Neural cell (in vitro differentiated cells): ENCODE measurements around the gene TRAPPC4. TPM values are rescaled to one million over a fixed set of nuclear protein-coding genes. Genes with fewer than 3 reads are reported as not detected.

Experiments used
- H2AFZ ChIP-seq: fragments of 200-600, 300-800 bp; sonication (generic), shearing (Covaris generic); 2 replicates; pipeline ENCODE4 v1.6.0; 2014; ENCODE audit warnings: low read depth, mild to moderate bottlenecking, antibody characterized with exemption, low read length, moderate library complexity
- H3F3A ChIP-seq: fragments of 200-600 bp; shearing (Covaris generic); 2 replicates; pipeline ENCODE4 v1.6.1; 2016; ENCODE audit warnings: mild to moderate bottlenecking, moderate library complexity, mixed read lengths, antibody characterized with exemption, low read length; ENCODE audit not compliant: insufficient read depth, poor library complexity, severe bottlenecking
- H3K27ac ChIP-seq: fragments of 200-600, 300-800 bp; sonication (generic), shearing (Covaris generic); 2 replicates; pipeline ENCODE4 v1.5.1; 2014; ENCODE audit warnings: mild to moderate bottlenecking, low read length, moderate library complexity
- H3K27me3 ChIP-seq: fragments of 300-800, 200-600 bp; sonication (generic), shearing (Covaris generic); 2 replicates; pipeline ENCODE4 v1.6.0; 2014; ENCODE audit warnings: mild to moderate bottlenecking, low read depth, low read length, moderate library complexity; ENCODE audit not compliant: insufficient read depth
- H3K36me3 ChIP-seq: fragments of 300-800, 200-600 bp; sonication (generic), shearing (Covaris generic); 2 replicates; pipeline ENCODE4 v1.5.1; 2014; ENCODE audit warnings: mild to moderate bottlenecking, antibody characterized with exemption, low read length, moderate library complexity; ENCODE audit not compliant: insufficient read depth
- H3K4me2 ChIP-seq: fragments of 300-800, 200-600 bp; sonication (generic), shearing (Covaris generic); 2 replicates; pipeline ENCODE4 v1.6.0; 2014; ENCODE audit warnings: mild to moderate bottlenecking, low read length
- H3K4me3 ChIP-seq: fragments of 300-800, 200-600 bp; sonication (generic), shearing (Covaris generic); 2 replicates; pipeline ENCODE4 v1.5.1; 2014; ENCODE audit warnings: mild to moderate bottlenecking, low read length, moderate library complexity
- H3K79me2 ChIP-seq: fragments of 200-600 bp; shearing (Covaris generic); replicated peaks from 2 replicates; pipeline ENCODE4 v1.6.0; 2014; ENCODE audit warnings: mild to moderate bottlenecking, low read length, moderate library complexity; ENCODE audit not compliant: insufficient read depth
- H3K9ac ChIP-seq: fragments of 300-800, 200-600 bp; sonication (generic), shearing (Covaris generic); 2 replicates; pipeline ENCODE4 v1.6.1; 2016; ENCODE audit warnings: mild to moderate bottlenecking, low read length, mixed read lengths
- H3K9me2 ChIP-seq: fragments of 200-600 bp; shearing (Covaris generic); 2 replicates; pipeline ENCODE4 v1.6.1; 2016; ENCODE audit warnings: mild to moderate bottlenecking, low read length, mixed read lengths; ENCODE audit not compliant: insufficient read depth
- H3K9me3 ChIP-seq: fragments of 200-600, 300-800 bp; sonication (generic), shearing (Covaris generic); 2 replicates; pipeline ENCODE4 v1.6.1; 2016; ENCODE audit warnings: mild to moderate bottlenecking, mixed run types, low read length, moderate library complexity, mixed read lengths
- H4K20me1 ChIP-seq: fragments of 200-600 bp; shearing (Covaris generic); 2 replicates; pipeline ENCODE4 v1.6.1; 2016; ENCODE audit warnings: mild to moderate bottlenecking, mixed run types; ENCODE audit not compliant: insufficient read depth
- EP300 ChIP-seq: fragments of 450-650 bp; conservative IDR thresholded peaks from 2 replicates; pipeline ENCODE4 v1.6.1; 2014; ENCODE audit warnings: antibody characterized with exemption, mild to moderate bottlenecking, moderate library complexity; ENCODE audit not compliant: poor library complexity, severe bottlenecking
- EZH2 ChIP-seq: fragments of 200-600, 300-800 bp; shearing (Covaris generic), sonication (generic); IDR thresholded peaks from 2 replicates; pipeline ENCODE4 v1.6.1; 2014; ENCODE audit warnings: antibody characterized with exemption, low read length, borderline replicate concordance, mild to moderate bottlenecking; ENCODE audit not compliant: insufficient read depth, poor library complexity, severe bottlenecking
- MXI1 ChIP-seq: fragments of 450-650 bp; conservative IDR thresholded peaks from 2 replicates; pipeline ENCODE4 v1.6.1; 2014; ENCODE audit warnings: antibody characterized with exemption, mild to moderate bottlenecking; ENCODE audit not compliant: poor library complexity, severe bottlenecking
- POLR2AphosphoS5 ChIP-seq: IDR thresholded peaks from 2 replicates; pipeline ENCODE4 v1.6.1; 2012
- RAD21 ChIP-seq: fragments of 450-650 bp; conservative IDR thresholded peaks from 2 replicates; pipeline ENCODE4 v1.6.1; 2014; ENCODE audit warnings: antibody characterized with exemption, mild to moderate bottlenecking, moderate library complexity
- SMC3 ChIP-seq: fragments of 450-650 bp; conservative IDR thresholded peaks from 2 replicates; pipeline ENCODE4 v1.6.1; 2014; ENCODE audit warnings: antibody characterized with exemption, mild to moderate bottlenecking, moderate library complexity; ENCODE audit not compliant: poor library complexity
- TAF1 ChIP-seq: IDR thresholded peaks from 2 replicates; pipeline ENCODE4 v1.6.1; 2012; ENCODE audit warnings: low read depth
- polyA plus RNA-seq: library from polyadenylated mRNA; depleted of rRNA; stranded (reverse); fragments of >200 nt; gene quantifications from 2 replicates; pipeline ENCODE4 v1.2.3, GENCODE V29; 2014
- TF ChIP-seq, protein P1 (sequence below): fragments of 450-650 bp; IDR thresholded peaks from 2 replicates; pipeline ENCODE4 v1.5.1; 2014; ENCODE audit warnings: antibody characterized with exemption, mild to moderate bottlenecking, moderate library complexity; ENCODE audit not compliant: poor library complexity, severe bottlenecking
- TF ChIP-seq, protein P2 (sequence below): IDR thresholded peaks from 2 replicates; pipeline ENCODE4 v1.6.1; 2012; ENCODE audit warnings: borderline replicate concordance

The TRAPPC4 gene
- polyA plus RNA-seq, 1 donor from 2014 or later: 276 TPM

DNA sequence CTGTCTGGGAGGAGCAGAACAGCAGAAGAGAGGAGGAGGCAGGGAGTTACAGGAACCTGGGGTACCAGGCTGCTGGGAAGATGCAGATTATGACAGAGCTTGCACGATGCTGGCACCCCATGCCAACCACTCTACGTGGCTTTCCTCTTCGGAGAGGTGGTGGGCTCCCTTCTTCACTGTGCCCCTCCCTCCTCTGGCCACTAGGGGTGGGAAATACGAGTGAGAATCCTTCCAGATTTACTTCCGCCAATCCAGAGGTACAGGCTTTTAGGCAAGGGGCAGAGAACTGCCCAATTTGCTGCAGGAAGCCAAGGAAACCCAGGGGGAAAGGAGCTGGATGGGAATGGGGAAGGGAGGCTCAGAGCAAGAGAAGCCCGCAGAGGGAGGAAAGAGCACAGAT is 26.1 kb downstream of the TRAPPC4 start:
- Histone ChIP-seq H3K4me3 (no peak overlapping the region), H3K9me3 (no peaks in the 10 kb centered on the region), H4K20me1 (no peaks in the 10 kb centered on the region), H3K27me3 (no peaks in the 10 kb centered on the region), H2AFZ (no peak overlapping the region), H3K79me2 (no peaks in the 10 kb centered on the region), H3K27ac (no peak overlapping the region), H3F3A (no peaks in the 10 kb centered on the region), H3K36me3 (peaks cover 5% of the 10 kb centered on the region), H3K4me2 (no peak overlapping the region), H3K9me2 (no peaks in the 10 kb centered on the region), H3K9ac (no peak overlapping the region)
- no peak for TF ChIP-seq MXI1
- TF ChIP-seq, protein P1, sequence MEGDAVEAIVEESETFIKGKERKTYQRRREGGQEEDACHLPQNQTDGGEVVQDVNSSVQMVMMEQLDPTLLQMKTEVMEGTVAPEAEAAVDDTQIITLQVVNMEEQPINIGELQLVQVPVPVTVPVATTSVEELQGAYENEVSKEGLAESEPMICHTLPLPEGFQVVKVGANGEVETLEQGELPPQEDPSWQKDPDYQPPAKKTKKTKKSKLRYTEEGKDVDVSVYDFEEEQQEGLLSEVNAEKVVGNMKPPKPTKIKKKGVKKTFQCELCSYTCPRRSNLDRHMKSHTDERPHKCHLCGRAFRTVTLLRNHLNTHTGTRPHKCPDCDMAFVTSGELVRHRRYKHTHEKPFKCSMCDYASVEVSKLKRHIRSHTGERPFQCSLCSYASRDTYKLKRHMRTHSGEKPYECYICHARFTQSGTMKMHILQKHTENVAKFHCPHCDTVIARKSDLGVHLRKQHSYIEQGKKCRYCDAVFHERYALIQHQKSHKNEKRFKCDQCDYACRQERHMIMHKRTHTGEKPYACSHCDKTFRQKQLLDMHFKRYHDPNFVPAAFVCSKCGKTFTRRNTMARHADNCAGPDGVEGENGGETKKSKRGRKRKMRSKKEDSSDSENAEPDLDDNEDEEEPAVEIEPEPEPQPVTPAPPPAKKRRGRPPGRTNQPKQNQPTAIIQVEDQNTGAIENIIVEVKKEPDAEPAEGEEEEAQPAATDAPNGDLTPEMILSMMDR: no peak
- TF ChIP-seq EZH2: no peak
- no peak for TF ChIP-seq SMC3

DNA sequence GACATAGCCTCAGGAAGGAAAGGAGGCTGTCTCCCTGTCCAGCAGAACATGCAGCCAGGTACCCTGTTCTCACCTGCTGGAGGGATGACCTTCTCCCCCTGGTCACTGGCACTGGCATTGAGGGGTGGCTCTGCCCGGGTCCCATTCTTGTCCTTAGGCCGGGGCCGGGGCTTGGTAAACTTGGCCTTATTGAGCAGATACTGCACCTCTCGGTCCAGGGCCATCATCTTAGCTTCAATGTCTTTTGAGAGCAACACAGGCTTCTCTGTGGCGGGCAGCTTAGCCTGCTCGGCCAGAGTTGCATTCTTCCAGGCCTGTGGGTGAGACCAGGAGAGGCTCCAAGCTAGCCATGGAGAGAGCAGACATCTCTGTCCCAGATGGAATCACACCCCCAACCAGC is 27.9 kb downstream of the TRAPPC4 start:
- Histone ChIP-seq H3K27me3 (no peaks in the 10 kb centered on the region), H3K36me3 (peaks cover 5% of the 10 kb centered on the region), H3K27ac (no peak overlapping the region), H3K9ac (no peak overlapping the region), H3K9me3 (no peaks in the 10 kb centered on the region), H3K4me2 (no peak overlapping the region), H3K79me2 (no peaks in the 10 kb centered on the region), H4K20me1 (no peaks in the 10 kb centered on the region), H3K4me3 (no peak overlapping the region), H3K9me2 (no peaks in the 10 kb centered on the region), H3F3A (no peaks in the 10 kb centered on the region), H2AFZ (no peak overlapping the region)
- TF ChIP-seq EP300: no peak
- TF ChIP-seq, protein P2, sequence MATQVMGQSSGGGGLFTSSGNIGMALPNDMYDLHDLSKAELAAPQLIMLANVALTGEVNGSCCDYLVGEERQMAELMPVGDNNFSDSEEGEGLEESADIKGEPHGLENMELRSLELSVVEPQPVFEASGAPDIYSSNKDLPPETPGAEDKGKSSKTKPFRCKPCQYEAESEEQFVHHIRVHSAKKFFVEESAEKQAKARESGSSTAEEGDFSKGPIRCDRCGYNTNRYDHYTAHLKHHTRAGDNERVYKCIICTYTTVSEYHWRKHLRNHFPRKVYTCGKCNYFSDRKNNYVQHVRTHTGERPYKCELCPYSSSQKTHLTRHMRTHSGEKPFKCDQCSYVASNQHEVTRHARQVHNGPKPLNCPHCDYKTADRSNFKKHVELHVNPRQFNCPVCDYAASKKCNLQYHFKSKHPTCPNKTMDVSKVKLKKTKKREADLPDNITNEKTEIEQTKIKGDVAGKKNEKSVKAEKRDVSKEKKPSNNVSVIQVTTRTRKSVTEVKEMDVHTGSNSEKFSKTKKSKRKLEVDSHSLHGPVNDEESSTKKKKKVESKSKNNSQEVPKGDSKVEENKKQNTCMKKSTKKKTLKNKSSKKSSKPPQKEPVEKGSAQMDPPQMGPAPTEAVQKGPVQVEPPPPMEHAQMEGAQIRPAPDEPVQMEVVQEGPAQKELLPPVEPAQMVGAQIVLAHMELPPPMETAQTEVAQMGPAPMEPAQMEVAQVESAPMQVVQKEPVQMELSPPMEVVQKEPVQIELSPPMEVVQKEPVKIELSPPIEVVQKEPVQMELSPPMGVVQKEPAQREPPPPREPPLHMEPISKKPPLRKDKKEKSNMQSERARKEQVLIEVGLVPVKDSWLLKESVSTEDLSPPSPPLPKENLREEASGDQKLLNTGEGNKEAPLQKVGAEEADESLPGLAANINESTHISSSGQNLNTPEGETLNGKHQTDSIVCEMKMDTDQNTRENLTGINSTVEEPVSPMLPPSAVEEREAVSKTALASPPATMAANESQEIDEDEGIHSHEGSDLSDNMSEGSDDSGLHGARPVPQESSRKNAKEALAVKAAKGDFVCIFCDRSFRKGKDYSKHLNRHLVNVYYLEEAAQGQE: no peak
- TF ChIP-seq EZH2: no peak
- TF ChIP-seq, protein P1: no peak
- TF ChIP-seq RAD21: no peak
- TF ChIP-seq MXI1: no peak
- no peak for TF ChIP-seq POLR2AphosphoS5
- TF ChIP-seq SMC3: no peak
- no peak for TF ChIP-seq TAF1
